SK-N-SH (cell line): ENCODE measurements around the gene NFIX. TPM values are rescaled to one million over a fixed set of nuclear protein-coding genes. Genes with fewer than 3 reads are reported as not detected.

Source experiments
- CTCF ChIA-PET: fragments of 300-600, 350-600 bp; formaldehyde crosslinking; extraction: SDS; loops from one replicate; lab custom pipeline; 2021; lab: Yijun Ruan, JAX
- POLR2A ChIA-PET: fragments of 350-600 bp; sonication (Branson Sonifier 250); formaldehyde crosslinking; extraction: SDS; loops from one replicate; lab custom pipeline; 2020; ENCODE audit warnings: antibody characterized with exemption, inconsistent platforms; lab: Yijun Ruan, JAX
- DNase-seq: peaks from one replicate; pipeline ENCODE4 v3.0.0; 2012
- H2AFZ ChIP-seq: fragments of 200-600 bp; sonication (generic); 2 replicates; pipeline ENCODE4 v1.8.1; 2016; ENCODE audit warnings: antibody characterized with exemption, mild to moderate bottlenecking, low read depth
- H3F3A ChIP-seq: fragments of 200-600 bp; sonication (generic); replicated peaks from 2 replicates; pipeline ENCODE3; 2016; ENCODE audit warnings: antibody characterized with exemption, mild to moderate bottlenecking; ENCODE audit not compliant: insufficient read depth
- H3K27ac ChIP-seq, 2 experiments: fragments of 200-500 bp in 1 of 2; fragments of 200-600 bp in 1 of 2; sonication (Bioruptor generic) in 1 of 2; sonication (generic), shearing (Covaris generic) in 1 of 2; 2 replicates each; pipeline versions ENCODE4 v1.5.1 to v1.6.1; 2014 to 2016; ENCODE audit warnings: low read depth in 2 of 2, inconsistent platforms in 1 of 2, low read length in 1 of 2, mild to moderate bottlenecking in 1 of 2, mixed read lengths in 1 of 2
- H3K27me3 ChIP-seq: fragments of 200-600 bp; sonication (generic), shearing (Covaris generic); 2 replicates; pipeline ENCODE4 v1.6.1; 2016; ENCODE audit warnings: mixed run types; ENCODE audit not compliant: insufficient read depth
- H3K36me3 ChIP-seq, 2 experiments: fragments of 200-500 bp in 1 of 2; fragments of 200-600 bp in 1 of 2; sonication (Bioruptor generic) in 1 of 2; sonication (generic) in 1 of 2; replicated peaks in 1 of 2; 2 replicates each; pipeline versions ENCODE3 to v1.5.1; 2014 to 2016; ENCODE audit warnings: low read length in 1 of 2, mild to moderate bottlenecking in 1 of 2; ENCODE audit not compliant: insufficient read depth in 2 of 2, control insufficient read depth in 1 of 2
- H3K4me1 ChIP-seq, 2 experiments: fragments of 200-500 bp in 1 of 2; fragments of 200-600 bp in 1 of 2; sonication (Bioruptor generic) in 1 of 2; sonication (generic), shearing (Covaris generic) in 1 of 2; 2 replicates each; pipeline versions ENCODE4 v1.5.1 to v1.6.1; 2014 to 2016; ENCODE audit warnings: low read depth in 1 of 2, low read length in 1 of 2, mixed run types in 1 of 2; ENCODE audit not compliant: insufficient read depth in 2 of 2, control insufficient read depth in 1 of 2
- H3K4me2 ChIP-seq: fragments of 200-600 bp; sonication (generic), shearing (Covaris generic); 2 replicates; pipeline ENCODE4 v1.6.1; 2017; ENCODE audit warnings: mixed run types
- H3K4me3 ChIP-seq, 2 experiments: fragments of 200-500 bp in 1 of 2; fragments of 200-600 bp in 1 of 2; sonication (Bioruptor generic) in 1 of 2; sonication (generic), shearing (Covaris generic) in 1 of 2; 2 replicates each; pipeline versions ENCODE4 v1.5.1 to v1.8.1; 2014 to 2016; ENCODE audit warnings: low read depth in 2 of 2, inconsistent platforms in 1 of 2, low read length in 1 of 2, mild to moderate bottlenecking in 1 of 2, mixed read lengths in 1 of 2, moderate library complexity in 1 of 2
- H3K79me2 ChIP-seq: fragments of 200-600 bp; sonication (generic); 2 replicates; pipeline ENCODE4 v1.8.1; 2017; ENCODE audit warnings: mild to moderate bottlenecking; ENCODE audit not compliant: insufficient read depth
- H3K9ac ChIP-seq: fragments of 200-600 bp; sonication (generic); 2 replicates; pipeline ENCODE4 v1.6.1; 2017; ENCODE audit warnings: mixed run types
- H3K9me2 ChIP-seq: fragments of 200-600 bp; sonication (generic); 2 replicates; pipeline ENCODE4 v1.6.1; 2017; ENCODE audit warnings: mixed run types
- H3K9me3 ChIP-seq: fragments of 200-600 bp; sonication (generic); 2 replicates; pipeline ENCODE4 v1.6.1; 2017; ENCODE audit warnings: mixed run types, mild to moderate bottlenecking, moderate library complexity
- H4K20me1 ChIP-seq: fragments of 200-600 bp; sonication (generic); 2 replicates; pipeline ENCODE4 v1.6.1; 2017; ENCODE audit warnings: mild to moderate bottlenecking, mixed run types; ENCODE audit not compliant: insufficient read depth
- CHD2 ChIP-seq: fragments of 150-350 bp; IDR thresholded peaks from 2 replicates; pipeline ENCODE4 v1.6.1; 2018; ENCODE audit warnings: low read length; ENCODE audit not compliant: partially characterized antibody
- CTCF ChIP-seq: fragments of 200-600 bp; sonication (generic); IDR thresholded peaks from 2 replicates; pipeline ENCODE4 v1.6.1; 2017; ENCODE audit warnings: antibody characterized with exemption, mild to moderate bottlenecking, moderate library complexity
- FOSL2 ChIP-seq: IDR thresholded peaks from 2 replicates; pipeline ENCODE4 v1.4.0; 2012; ENCODE audit warnings: low read depth, mild to moderate bottlenecking, moderate library complexity, borderline replicate concordance
- FOXM1 ChIP-seq: IDR thresholded peaks from 2 replicates; pipeline ENCODE4 v1.4.0; 2012; ENCODE audit warnings: low read depth, mild to moderate bottlenecking
- GATA2 ChIP-seq: sonication (generic); formaldehyde crosslinking; IDR thresholded peaks from 2 replicates; pipeline ENCODE4 v1.5.0; 2020; ENCODE audit warnings: mild to moderate bottlenecking, missing genetic modification reagents
- IRF3 ChIP-seq: fragments of 150-350 bp; IDR thresholded peaks from 2 replicates; pipeline ENCODE4 v1.6.1; 2016; ENCODE audit warnings: mild to moderate bottlenecking, low read depth, low read length
- MEF2A ChIP-seq: IDR thresholded peaks from 2 replicates; pipeline ENCODE4 v1.4.0; 2012; ENCODE audit warnings: low read depth, borderline replicate concordance
- MXI1 ChIP-seq: IDR thresholded peaks from 2 replicates; pipeline ENCODE4 v1.6.1; 2012; ENCODE audit warnings: mild to moderate bottlenecking, low read depth, low read length, improper control_type of control experiment
- NFIC ChIP-seq: IDR thresholded peaks from 2 replicates; pipeline ENCODE4 v1.4.0; 2012; ENCODE audit warnings: borderline replicate concordance
- PBX3 ChIP-seq: IDR thresholded peaks from 2 replicates; pipeline ENCODE4; 2012
- POLR2AphosphoS5 ChIP-seq: IDR thresholded peaks from 2 replicates; pipeline ENCODE4 v1.6.1; 2012; ENCODE audit warnings: low read depth, low read length
- RAD21 ChIP-seq: IDR thresholded peaks from 2 replicates; pipeline ENCODE4 v1.6.1; 2012; ENCODE audit warnings: mild to moderate bottlenecking, low read length
- RFX5 ChIP-seq: IDR thresholded peaks from 2 replicates; pipeline ENCODE4 v1.6.1; 2012; ENCODE audit warnings: mild to moderate bottlenecking, improper control_type of control experiment, low read length
- RXRA ChIP-seq: IDR thresholded peaks from 2 replicates; pipeline ENCODE4 v1.4.0; 2012; ENCODE audit warnings: low read depth, mild to moderate bottlenecking, borderline replicate concordance
- SIN3A ChIP-seq: IDR thresholded peaks from 2 replicates; pipeline ENCODE4 v1.6.1; 2012; ENCODE audit warnings: low read depth, mild to moderate bottlenecking, low read length, moderate library complexity, borderline replicate concordance
- SMC3 ChIP-seq: IDR thresholded peaks from 2 replicates; pipeline ENCODE4 v1.6.1; 2012; ENCODE audit warnings: low read depth, low read length, improper control_type of control experiment
- TAF1 ChIP-seq: IDR thresholded peaks from 2 replicates; pipeline ENCODE4 v1.6.1; 2012; ENCODE audit warnings: low read depth, mild to moderate bottlenecking, low read length, moderate library complexity, borderline replicate concordance
- USF1 ChIP-seq: IDR thresholded peaks from 2 replicates; pipeline ENCODE4 v1.4.0; 2012; ENCODE audit warnings: low read depth, borderline replicate concordance
- USF2 ChIP-seq: fragments of 150-350 bp; IDR thresholded peaks from 2 replicates; pipeline ENCODE4 v1.6.1; 2017; ENCODE audit warnings: antibody characterized with exemption, low read length, low read depth, borderline replicate concordance
- WGBS: methylation state at CpG from one replicate; pipeline ENCODE4 v1.1.6; 2017; ENCODE audit warnings: low lambda C conversion rate; 5-methylcytosine and 5-hydroxymethylcytosine counted together
- polyA plus RNA-seq, 3 experiments: library from polyadenylated mRNA; depleted of rRNA; stranded (reverse); fragments of >200 nt; gene quantifications; 2 replicates each; pipeline ENCODE4 v1.2.3, GENCODE V29; 2012

NFIX gene
- polyA plus RNA-seq, 1 of the 3 experiments (the other 2 are of a cell fraction): 14.8 TPM

GRCh38 chr19:13033244-13033643 is 38.0 kb downstream of the NFIX start (continued):
- TF ChIP-seq RFX5: no peak
- no peak for TF ChIP-seq MEF2A
- TF ChIP-seq NFIC: no peak
- no peak for TF ChIP-seq FOXM1
- TF ChIP-seq TAF1: no peak
- no peak for TF ChIP-seq CHD2
- TF ChIP-seq PBX3: no peak
- no peak for TF ChIP-seq IRF3
- no peak for TF ChIP-seq USF1

- no peaks in the 10 kb centered on the region for H3K27me3 ChIP-seq
- no peaks in the 10 kb centered on the region for H3K9me2 ChIP-seq
- no peak overlapping the region for H2AFZ ChIP-seq
- peak; percentile 77 for DNase-seq
- H3F3A ChIP-seq: peaks cover 5% of the 10 kb centered on the region
- H3K36me3 ChIP-seq: peaks cover 14 to 21% of the 10 kb centered on the region in 2 experiments
- H3K27ac ChIP-seq: peak overlapping the region in 1 of 2 experiments; percentile 43; a peak in 1 of 4 replicates
- H3K9me3 ChIP-seq: no peaks in the 10 kb centered on the region
- no peak overlapping the region for H3K9ac ChIP-seq
- H3K79me2 ChIP-seq: peaks cover 79% of the 10 kb centered on the region
- ChIA-PET CTCF (interaction anchor here (0.6 to 8.6 kb wide), 21 partner anchors 9 to 74 kb away, joined by 3 to 167 read pairs (median 9); no protein-coding TSS in a partner anchor), POLR2A (interaction anchor here (0.9 to 1.1 kb wide), 3 partner anchors 19 to 59 kb away, joined by 3 to 7 read pairs (median 4); no protein-coding TSS in a partner anchor)
- H4K20me1 ChIP-seq: no peaks in the 10 kb centered on the region; the same call in 1 of the 2 replicates
- 95% methylated on average over 6 of the region's 8 CpGs for WGBS
- H3K4me2 ChIP-seq: no peak overlapping the region
- H3K4me1 ChIP-seq: peaks cover 45 to 55% of the 10 kb centered on the region in 2 experiments
- peak overlapping the region in 1 of 2 experiments; percentile 13; a peak in 1 of 4 replicates for H3K4me3 ChIP-seq
- TF ChIP-seq RFX5: no peak
- TF ChIP-seq IRF3: no peak
- peak; percentile 69 for TF ChIP-seq CTCF
- no peak for TF ChIP-seq GATA2 (CRISPR knock-in tag)
- TF ChIP-seq MXI1: peak; percentile 67; the same call in 1 of the 2 replicates
- no peak for TF ChIP-seq USF1
- peak; percentile 44 for TF ChIP-seq SMC3
- no peak for TF ChIP-seq POLR2AphosphoS5
- no peak for TF ChIP-seq FOXM1
- TF ChIP-seq USF2: no peak
- TF ChIP-seq SIN3A: peak; percentile 71; the same call in 1 of the 2 replicates
- TF ChIP-seq RXRA: no peak
- TF ChIP-seq RAD21: peak; percentile 63
- no peak for TF ChIP-seq FOSL2
- TF ChIP-seq PBX3: no peak
Observed at GRCh38 chr19:13033819-13034611, 38.7 kb downstream of the NFIX start.
